Cardiac fibroblast (primary cell): ENCODE data around the gene UCHL5.
"Not testable (repeated sequence)": the region's sequence is repeated elsewhere in the genome, so short reads cannot be mapped to it uniquely, and the experiment has no call there.

Experiments
- DNase-seq, 2 donors: peaks; one replicate each; pipeline versions ENCODE4 v3.0.0 to v3.0.0-alpha.2; 2010; ENCODE audit warnings: low read depth in 2 of 2
- H3K4me3 ChIP-seq, 2 donors: replicated peaks in 1 of 2; 1 replicate in 1 of 2; 2 replicates in 1 of 2; pipeline ENCODE4 v1.5.1; 2011; ENCODE audit warnings: low read depth in 2 of 2, low read length in 2 of 2, mild to moderate bottlenecking in 2 of 2, moderate library complexity in 1 of 2
- TF ChIP-seq, protein P1 (sequence below): IDR thresholded peaks from one replicate; pipeline ENCODE4 v1.5.1; 2011; ENCODE audit warnings: low read depth, mild to moderate bottlenecking, low read length, inconsistent platforms

UCHL5 gene

GRCh38 chr1:192980856-192981255 lies 78.3 kb downstream of the UCHL5 start:
- H3K4me3 ChIP-seq = no peak overlapping the region
- DNase-seq = no peak
- TF ChIP-seq, protein P1, sequence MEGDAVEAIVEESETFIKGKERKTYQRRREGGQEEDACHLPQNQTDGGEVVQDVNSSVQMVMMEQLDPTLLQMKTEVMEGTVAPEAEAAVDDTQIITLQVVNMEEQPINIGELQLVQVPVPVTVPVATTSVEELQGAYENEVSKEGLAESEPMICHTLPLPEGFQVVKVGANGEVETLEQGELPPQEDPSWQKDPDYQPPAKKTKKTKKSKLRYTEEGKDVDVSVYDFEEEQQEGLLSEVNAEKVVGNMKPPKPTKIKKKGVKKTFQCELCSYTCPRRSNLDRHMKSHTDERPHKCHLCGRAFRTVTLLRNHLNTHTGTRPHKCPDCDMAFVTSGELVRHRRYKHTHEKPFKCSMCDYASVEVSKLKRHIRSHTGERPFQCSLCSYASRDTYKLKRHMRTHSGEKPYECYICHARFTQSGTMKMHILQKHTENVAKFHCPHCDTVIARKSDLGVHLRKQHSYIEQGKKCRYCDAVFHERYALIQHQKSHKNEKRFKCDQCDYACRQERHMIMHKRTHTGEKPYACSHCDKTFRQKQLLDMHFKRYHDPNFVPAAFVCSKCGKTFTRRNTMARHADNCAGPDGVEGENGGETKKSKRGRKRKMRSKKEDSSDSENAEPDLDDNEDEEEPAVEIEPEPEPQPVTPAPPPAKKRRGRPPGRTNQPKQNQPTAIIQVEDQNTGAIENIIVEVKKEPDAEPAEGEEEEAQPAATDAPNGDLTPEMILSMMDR = no peak

DNA sequence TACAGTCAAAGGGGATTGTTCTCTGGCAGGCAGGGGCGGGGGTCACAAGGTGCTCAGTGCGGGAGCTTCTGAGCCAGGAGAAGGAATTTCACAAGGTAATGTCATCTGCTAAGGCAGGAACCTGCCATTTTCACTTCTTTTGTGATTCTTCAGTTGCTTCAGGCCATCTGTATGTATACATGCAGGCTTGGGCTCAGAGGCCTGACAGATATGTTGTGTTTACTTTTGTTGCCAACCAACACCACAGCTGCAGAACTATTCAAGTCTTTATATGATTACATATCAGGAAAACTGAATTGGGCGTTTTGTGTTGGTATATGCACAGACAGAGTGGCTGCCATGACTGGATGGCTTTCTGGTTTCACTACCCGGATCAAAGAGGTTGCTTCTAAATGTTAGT lies 78.8 kb downstream of the UCHL5 start:
- DNase-seq, H3K4me3 ChIP-seq: not testable (repeated sequence)

DNA sequence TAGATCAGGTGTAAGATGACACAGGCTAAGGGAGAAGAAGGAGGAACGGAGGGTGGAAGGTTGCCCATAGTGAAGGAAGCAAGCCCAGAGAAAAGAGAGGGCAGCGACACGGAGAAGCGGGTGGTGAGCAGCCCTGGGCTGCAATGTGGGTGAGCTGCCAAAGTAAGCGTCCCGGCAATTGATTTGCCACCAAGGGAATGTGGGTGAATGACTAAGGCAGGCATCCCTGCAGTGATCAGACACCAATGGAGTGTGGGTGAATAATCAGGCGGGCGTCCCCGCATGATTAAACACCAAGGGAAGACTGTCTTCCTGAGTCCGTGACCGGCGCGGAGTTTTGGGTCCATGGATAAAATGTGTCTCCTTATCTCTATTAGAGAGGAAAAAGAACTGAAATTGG lies 79.6 kb downstream of the UCHL5 start:
- TF ChIP-seq, protein P1 = no peak
- DNase-seq = no peak
- no peak overlapping the region for H3K4me3 ChIP-seq

GRCh38 chr1:192978195-192978710 lies 80.9 kb downstream of the UCHL5 start:
- no peak for DNase-seq
- TF ChIP-seq, protein P1 = no peak
- H3K4me3 ChIP-seq = no peak overlapping the region

DNA sequence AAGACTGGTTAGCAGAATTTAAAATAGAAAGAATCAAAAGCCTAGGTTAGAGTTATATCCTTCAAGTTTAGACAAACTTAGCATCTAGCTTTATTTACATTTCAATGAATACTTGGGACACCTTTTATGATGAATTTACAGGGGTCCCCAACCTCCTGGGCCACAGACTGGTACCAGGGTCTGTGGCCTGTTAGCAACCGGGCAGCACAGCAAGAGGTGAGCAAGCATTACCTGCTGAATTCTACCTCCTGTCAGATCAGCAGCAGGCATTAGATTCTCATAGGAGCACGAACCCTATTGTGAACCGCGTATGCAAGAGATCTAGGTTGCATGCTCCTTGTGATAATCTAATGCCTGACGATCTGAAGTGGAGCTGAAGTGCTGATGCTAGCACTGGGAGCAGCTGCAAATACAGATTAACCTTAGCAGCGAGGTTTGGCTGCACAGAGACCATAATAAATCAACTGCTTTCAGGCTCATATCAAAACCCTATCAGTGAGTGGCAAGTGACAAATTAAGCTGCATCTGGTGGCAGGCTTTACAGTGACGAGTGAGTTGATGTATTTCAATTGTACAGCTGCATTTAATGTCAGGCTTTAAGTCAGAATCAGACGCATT lies 82.0 kb downstream of the UCHL5 start:
- TF ChIP-seq, protein P1 = no peak
- no peak overlapping the region for H3K4me3 ChIP-seq
- DNase-seq = no peak

DNA sequence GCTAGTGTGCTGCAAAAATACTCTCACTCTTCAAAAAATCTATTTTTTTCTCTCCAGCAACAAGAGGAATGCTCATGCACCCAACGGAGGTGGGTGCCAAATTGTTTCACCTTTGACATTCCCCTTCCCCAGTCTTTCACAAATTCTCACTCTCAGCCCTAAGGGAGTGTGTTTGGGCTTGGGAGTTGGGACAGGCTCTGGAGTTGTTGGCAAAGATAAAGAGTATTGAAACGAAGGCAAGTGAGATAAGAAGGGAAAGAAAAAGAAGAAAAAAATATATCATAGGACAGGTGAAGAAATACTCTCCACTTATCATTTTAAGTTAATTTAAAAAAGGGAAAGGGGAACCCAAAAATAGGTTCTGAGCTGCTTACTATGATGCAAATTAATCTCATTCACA lies 82.6 kb downstream of the UCHL5 start:
- TF ChIP-seq, protein P1 = no peak
- DNase-seq = no peak
- no peak overlapping the region for H3K4me3 ChIP-seq

GRCh38 chr1:192974701-192975100 lies 84.5 kb downstream of the UCHL5 start:
- peak; percentile 17 to 36 for DNase-seq
- TF ChIP-seq, protein P1 = no peak
- no peak overlapping the region for H3K4me3 ChIP-seq
